Adrenal gland (tissue), 12 donors: ENCODE data around the gene MED23. TPM values are rescaled to one million over a fixed set of nuclear protein-coding genes. Genes with fewer than 3 reads are reported as not detected.

Source experiments
- DNase-seq, 7 donors: peaks; one replicate each; pipeline ENCODE4 v3.0.0-alpha.2; 2019 to 2020
- H3K27ac ChIP-seq, 5 donors: fragments of 200-600 bp; sonication (generic) in 4 of 5; 1 replicate in 3 of 5; 2 replicates in 2 of 5; pipeline versions ENCODE4 v1.5.1 to v1.8.0; 2016 to 2020; ENCODE audit warnings: mild to moderate bottlenecking in 1 of 5
- H3K27me3 ChIP-seq: fragments of 200-600 bp; 2 replicates; pipeline ENCODE4 v1.8.0; 2021
- H3K36me3 ChIP-seq, 2 donors: fragments of 200-600 bp; replicated peaks in 1 of 2; 1 replicate in 1 of 2; 2 replicates in 1 of 2; pipeline versions ENCODE4 v1.5.1 to v1.8.0; 2018 to 2022
- H3K4me1 ChIP-seq, 2 donors: fragments of 200-600 bp; replicated peaks in 1 of 2; 1 replicate in 1 of 2; 2 replicates in 1 of 2; pipeline versions ENCODE4 v1.5.1 to v1.8.0; 2018 to 2021
- H3K4me3 ChIP-seq, 4 donors: fragments of 200-600 bp; sonication (generic) in 3 of 4; one replicate each; pipeline ENCODE4 v1.5.1; 2016 to 2018
- H3K9me3 ChIP-seq, 3 donors: fragments of 200-600 bp; sonication (generic) in 1 of 3; replicated peaks in 1 of 3; 1 replicate in 2 of 3; 2 replicates in 1 of 3; pipeline versions ENCODE4 v1.5.1 to v1.8.0; 2016 to 2021
- POLR2A ChIP-seq, 2 donors: fragments of 450-650 bp; IDR thresholded peaks; one replicate each; pipeline ENCODE4 v1.6.1; 2017; ENCODE audit warnings: antibody characterized with exemption in 2 of 2, mild to moderate bottlenecking in 2 of 2, moderate library complexity in 1 of 2
- WGBS, 4 donors: extraction: QIAGEN DNeasy Blood & Tissue Kit in 2 of 4; methylation state at CpG; one replicate each; pipeline versions ENCODE4 v1.1.5 to v1.1.7; 2013 to 2017; 5-methylcytosine and 5-hydroxymethylcytosine counted together
- intact Hi-C, 2 donors: fragments of 100-400 bp; cut with DNase I; formaldehyde crosslinking; loops; one replicate each; pipeline versions ENCODE4 v1.14.1 to v1.15.0; 2022 to 2023
- polyA plus RNA-seq, 3 donors: library from polyadenylated mRNA; stranded (reverse); fragments of 200-250 nt in 2 of 3; fragments of 350-450 nt in 1 of 3; fragmentation: Illumina TruSeq in 1 of 3; extraction: RNeasy Lipid Tissue Mini Kit (QIAGEN cat#74804) in 1 of 3; gene quantifications; one replicate each; pipeline ENCODE4 v1.2.3, GENCODE V29; 2013 to 2014
- total RNA-seq, 9 donors: library from RNA; depleted of rRNA in 4 of 9; stranded (reverse); fragments of >200 nt in 4 of 9; fragments of 120-200 nt in 1 of 9; fragmentation: NEBNext Ultra II Directional in 1 of 9; extraction: Animal tissue kit (Norgen Biotek cat#: 25700) in 1 of 9; gene quantifications; one replicate each; pipeline versions ENCODE4 v1.1.0 to v1.2.4, GENCODE V29; 2013 to 2023
- TF ChIP-seq, protein P1 (sequence below), 6 experiments: fragments of 450-650 bp in 4 of 6; fragments of 200-600 bp in 2 of 6; sonication (generic) in 1 of 6; IDR thresholded peaks; 1 replicate in 5 of 6; 2 replicates in 1 of 6; pipeline versions ENCODE4 v1.5.1 to v1.8.0; 2016 to 2021; ENCODE audit warnings: antibody characterized with exemption in 6 of 6, mild to moderate bottlenecking in 2 of 6, moderate library complexity in 1 of 6
- donor health status: healthy with polysubstance abuse.
- donor health status: Bipolar disorder and iron deficiency.
- donor health status: DM: yes; HTN: yes; CAD: no.
- donor health status: DM: no; HTN: no; CAD: no.
- donor health status: DM: no; HTN: no; CAD: no.
- donor health status: DM: yes; HTN: yes; CAD: no.

MED23 gene
- total and polyA plus RNA-seq, 12 donors, result 16.9 to 46.1 (median 27.8) TPM

DNA sequence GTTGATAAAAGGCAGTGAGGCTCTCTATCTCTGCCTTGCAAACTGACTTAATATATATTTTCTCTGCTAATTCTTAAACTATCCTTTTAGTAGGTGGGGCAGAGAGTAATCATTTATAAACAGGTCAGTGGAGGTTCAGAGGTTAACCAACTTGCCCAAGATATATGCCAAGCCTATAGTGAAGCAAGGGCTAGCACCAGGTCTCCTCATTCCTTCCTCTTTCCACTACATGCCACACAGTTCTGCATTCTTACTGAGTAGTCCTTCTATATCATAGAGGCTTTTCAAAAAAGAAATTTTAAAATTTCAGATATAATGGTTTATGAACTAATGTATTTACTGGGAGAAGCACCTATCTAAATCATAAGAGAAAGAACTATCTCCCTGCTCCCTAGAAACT lies 46.5 kb downstream of the MED23 start:
- Histone ChIP-seq H3K27ac (no peak overlapping the region), H3K4me1 (no peaks in the 10 kb centered on the region), H3K27me3 (no peaks in the 10 kb centered on the region), H3K36me3 (peaks cover 0 to 27% of the 10 kb centered on the region in 2 donors), H3K9me3 (no peaks in the 10 kb centered on the region), H3K4me3 (no peak overlapping the region)
- TF ChIP-seq, protein P1, sequence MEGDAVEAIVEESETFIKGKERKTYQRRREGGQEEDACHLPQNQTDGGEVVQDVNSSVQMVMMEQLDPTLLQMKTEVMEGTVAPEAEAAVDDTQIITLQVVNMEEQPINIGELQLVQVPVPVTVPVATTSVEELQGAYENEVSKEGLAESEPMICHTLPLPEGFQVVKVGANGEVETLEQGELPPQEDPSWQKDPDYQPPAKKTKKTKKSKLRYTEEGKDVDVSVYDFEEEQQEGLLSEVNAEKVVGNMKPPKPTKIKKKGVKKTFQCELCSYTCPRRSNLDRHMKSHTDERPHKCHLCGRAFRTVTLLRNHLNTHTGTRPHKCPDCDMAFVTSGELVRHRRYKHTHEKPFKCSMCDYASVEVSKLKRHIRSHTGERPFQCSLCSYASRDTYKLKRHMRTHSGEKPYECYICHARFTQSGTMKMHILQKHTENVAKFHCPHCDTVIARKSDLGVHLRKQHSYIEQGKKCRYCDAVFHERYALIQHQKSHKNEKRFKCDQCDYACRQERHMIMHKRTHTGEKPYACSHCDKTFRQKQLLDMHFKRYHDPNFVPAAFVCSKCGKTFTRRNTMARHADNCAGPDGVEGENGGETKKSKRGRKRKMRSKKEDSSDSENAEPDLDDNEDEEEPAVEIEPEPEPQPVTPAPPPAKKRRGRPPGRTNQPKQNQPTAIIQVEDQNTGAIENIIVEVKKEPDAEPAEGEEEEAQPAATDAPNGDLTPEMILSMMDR (IDR thresholded peaks at IDR 0.05), result no peak
- DNase-seq, result no peak
- intact Hi-C loops, result no loop called here

DNA sequence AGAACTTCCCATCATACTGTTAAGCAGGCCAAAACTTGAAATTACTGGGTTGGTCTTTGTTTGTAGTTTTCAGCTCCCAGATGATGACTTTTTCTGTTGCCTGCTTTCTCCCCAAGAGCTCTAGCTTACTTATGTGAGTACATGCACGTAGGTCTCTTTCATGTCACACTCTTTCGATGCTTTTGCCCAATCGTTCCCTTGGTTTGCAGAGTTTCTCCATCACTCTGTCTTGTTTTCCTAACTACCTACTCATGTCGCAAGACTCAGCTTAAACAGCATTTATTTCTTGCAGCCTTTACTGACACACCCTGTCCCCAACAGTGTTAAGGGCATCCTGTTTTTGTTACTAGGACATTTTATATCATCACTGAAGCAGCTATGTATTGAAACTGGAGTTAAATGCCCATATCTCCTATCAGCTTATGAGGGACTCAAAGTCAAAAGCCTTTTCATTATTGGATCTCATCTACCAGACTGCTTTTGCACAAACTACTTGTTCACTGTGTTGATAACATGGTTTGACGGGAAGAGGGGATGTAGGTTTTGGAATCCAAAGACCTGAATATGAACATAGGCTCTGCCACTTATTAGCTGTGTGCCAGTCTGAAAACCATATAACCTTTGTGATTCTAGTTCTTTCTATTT lies 52.1 kb downstream of the MED23 start:
- 91 to 93% (median 92%) methylated on average over 5 of the region's 5 CpGs for WGBS, 4 donors
- no peaks in the 10 kb centered on the region for H3K9me3 ChIP-seq
- H3K36me3 ChIP-seq, result no peaks in the 10 kb centered on the region
- H3K27me3 ChIP-seq, result no peaks in the 10 kb centered on the region
- intact Hi-C loops, result no loop called here
- TF ChIP-seq POLR2A (IDR thresholded peaks at IDR 0.05), result no peak
- TF ChIP-seq, protein P1 (IDR thresholded peaks at IDR 0.05), result no peak
- H3K4me1 ChIP-seq, result no peaks in the 10 kb centered on the region
- H3K4me3 ChIP-seq, result no peak overlapping the region
- DNase-seq, result no peak
- H3K27ac ChIP-seq, result no peak overlapping the region

DNA sequence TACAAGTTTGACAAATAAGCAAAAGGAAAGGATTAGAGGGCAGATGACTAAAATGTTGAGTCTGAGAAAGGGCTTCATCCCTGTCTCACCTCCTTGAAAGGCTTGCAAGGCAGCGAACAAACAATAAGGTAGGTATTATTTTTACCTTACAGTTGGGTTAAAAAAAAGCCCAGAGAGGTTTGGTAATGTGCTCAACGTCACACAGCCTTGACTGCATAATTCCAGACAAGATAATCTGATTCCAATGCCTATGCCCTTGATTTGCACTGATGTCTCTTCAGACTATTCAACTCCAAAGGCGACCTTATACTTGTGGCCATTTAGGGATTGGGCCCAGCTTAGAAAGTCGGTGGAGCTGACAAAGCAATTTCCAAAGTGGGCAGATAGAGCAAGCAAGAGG lies 53.4 kb downstream of the MED23 start:
- Histone ChIP-seq H3K4me3 (no peak overlapping the region), H3K4me1 (no peaks in the 10 kb centered on the region), H3K27me3 (no peaks in the 10 kb centered on the region), H3K9me3 (no peaks in the 10 kb centered on the region), H3K27ac (no peak overlapping the region), H3K36me3 (no peaks in the 10 kb centered on the region)
- intact Hi-C loops, result no loop called here
- no peak for TF ChIP-seq POLR2A (IDR thresholded peaks at IDR 0.05)
- TF ChIP-seq, protein P1 (IDR thresholded peaks at IDR 0.05), result no peak
- WGBS, 4 donors, result 87 to 90% (median 88%) methylated on average over 4 of the region's 4 CpGs
- DNase-seq, result no peak

DNA sequence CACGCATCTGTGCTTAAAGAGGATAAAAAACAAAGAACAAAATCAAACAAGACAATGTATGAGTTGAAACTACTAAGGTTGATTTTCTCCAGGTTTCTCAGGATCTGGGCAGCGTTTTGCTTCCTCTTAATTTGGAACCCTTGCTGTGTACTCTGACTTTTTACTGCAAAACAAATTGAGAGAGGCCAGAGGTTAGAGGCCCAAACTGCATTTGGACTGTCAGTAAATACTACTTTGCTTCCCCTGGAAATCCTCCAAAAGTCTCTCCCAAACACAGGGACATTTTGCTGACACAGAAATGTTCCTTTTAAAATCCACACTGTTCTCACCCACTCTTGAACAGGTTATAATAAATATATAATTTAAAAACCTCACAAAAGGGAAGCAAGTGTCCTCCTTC lies 53.9 kb downstream of the MED23 start:
- no peaks in the 10 kb centered on the region for H3K27me3 ChIP-seq
- WGBS, 4 donors, result 72 to 83% (median 77%) methylated on average over 2 of the region's 2 CpGs
- no peaks in the 10 kb centered on the region for H3K9me3 ChIP-seq
- H3K4me1 ChIP-seq, result no peaks in the 10 kb centered on the region
- no peak for DNase-seq
- intact Hi-C loops, result no loop called here
- TF ChIP-seq, protein P1 (IDR thresholded peaks at IDR 0.05), result no peak
- no peak for TF ChIP-seq POLR2A (IDR thresholded peaks at IDR 0.05)
- no peak overlapping the region for H3K27ac ChIP-seq
- no peak overlapping the region for H3K4me3 ChIP-seq
- no peaks in the 10 kb centered on the region for H3K36me3 ChIP-seq
